ENCODE data around the gene KCNE3.
"Not testable (repeated sequence)": the region's sequence is repeated elsewhere in the genome, so short reads cannot be mapped to it uniquely, and the experiment has no call there.

KCNE3 gene

DNA sequence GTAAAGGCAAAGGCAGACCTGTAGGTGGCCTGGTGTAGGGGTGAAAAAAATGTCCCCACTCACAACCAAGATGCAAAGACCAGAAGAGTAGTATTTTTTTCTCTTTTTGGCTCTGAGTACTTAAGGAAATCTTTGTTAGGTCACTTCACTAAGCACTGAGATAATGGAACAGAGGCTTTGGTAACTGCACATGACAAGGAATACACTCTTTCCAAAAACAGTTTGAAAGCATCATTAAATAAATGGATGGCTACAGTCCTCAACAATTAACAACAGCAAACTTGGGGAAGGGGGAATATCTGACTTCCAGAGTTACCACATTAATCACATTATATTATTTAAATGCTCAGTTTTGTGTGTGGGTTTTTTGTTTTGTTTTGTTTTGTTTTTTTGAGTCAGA lies 42.2 kb downstream of the KCNE3 start:
- TF ChIP-seq Cebpa-rat (IDR thresholded peaks at IDR 0.05) = no peak
- H3K9me3 ChIP-seq = peaks cover 10% of the 10 kb centered on the region
- no peak overlapping the region for H3K4me2 ChIP-seq
- H3K27me3 ChIP-seq = no peaks in the 10 kb centered on the region
- no peaks in the 10 kb centered on the region for H3K4me1 ChIP-seq
- H3K27ac ChIP-seq = no peak overlapping the region
- no peaks in the 10 kb centered on the region for H3K36me3 ChIP-seq
- no peak overlapping the region for H3K4me3 ChIP-seq
- no peaks in the 10 kb centered on the region for H4K20me1 ChIP-seq
- H3K9ac ChIP-seq = no peak overlapping the region

DNA sequence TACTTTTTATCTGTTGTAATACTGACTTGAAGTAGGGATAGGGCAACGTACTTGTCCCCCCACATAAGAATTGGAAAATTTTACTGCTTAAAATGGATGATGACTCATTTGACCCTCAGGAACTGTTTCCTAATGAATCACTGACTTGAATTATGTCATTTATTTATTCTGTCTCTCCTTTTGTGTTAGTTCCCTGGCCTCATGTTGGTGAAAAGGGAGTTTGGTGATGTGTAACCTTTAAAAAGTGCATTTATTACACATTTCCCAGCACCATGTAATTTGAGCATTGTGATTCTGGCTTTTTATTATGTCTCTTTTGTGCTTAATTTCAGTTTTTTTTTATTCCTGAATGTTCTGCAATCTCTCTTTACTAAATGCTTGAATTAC lies 48.8 kb downstream of the KCNE3 start:
- H3K27me3 ChIP-seq = no peaks in the 10 kb centered on the region
- no peak overlapping the region for H3K9ac ChIP-seq
- no peaks in the 10 kb centered on the region for H4K20me1 ChIP-seq
- H3K4me3 ChIP-seq = no peak overlapping the region
- H3K9me3 ChIP-seq = no peaks in the 10 kb centered on the region
- TF ChIP-seq Cebpa-rat (IDR thresholded peaks at IDR 0.05) = no peak
- no peaks in the 10 kb centered on the region for H3K36me3 ChIP-seq
- no peak overlapping the region for H3K4me2 ChIP-seq
- no peak overlapping the region for H3K27ac ChIP-seq
- no peaks in the 10 kb centered on the region for H3K4me1 ChIP-seq

DNA sequence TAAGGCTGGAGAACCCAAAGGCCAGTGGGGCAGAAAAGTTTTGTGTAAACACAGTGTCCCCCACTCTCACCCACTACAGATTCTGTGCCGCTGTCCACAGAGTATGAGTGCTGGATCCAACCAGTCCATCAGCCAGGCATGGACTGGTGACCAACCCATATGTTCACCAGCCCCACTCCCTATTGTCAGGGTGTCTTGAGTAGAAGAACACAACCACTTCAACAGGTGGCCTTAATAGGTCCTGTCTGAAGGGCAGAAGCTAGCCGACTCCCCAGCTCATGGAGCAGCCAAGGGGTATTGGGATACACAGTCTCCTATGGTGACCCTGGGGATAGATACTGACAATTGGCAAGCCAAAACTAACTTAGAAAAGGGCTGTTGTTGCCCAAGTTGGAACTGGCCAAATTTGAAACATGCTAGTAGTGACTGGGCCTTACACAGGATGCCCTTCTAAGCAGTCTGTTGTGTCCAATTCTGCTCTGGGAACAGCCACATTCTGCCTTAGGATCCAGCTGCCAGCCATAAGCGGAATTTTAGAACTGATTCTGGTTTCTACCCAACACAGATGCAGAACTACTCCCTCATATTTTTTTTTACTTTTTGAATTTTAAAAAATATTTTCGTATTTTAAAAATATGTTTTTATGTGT lies 49.4 kb downstream of the KCNE3 start:
- no peak for TF ChIP-seq Cebpa-rat (IDR thresholded peaks at IDR 0.05)
- Histone ChIP-seq H3K9ac (no peak overlapping the region), H3K4me1 (no peaks in the 10 kb centered on the region), H3K4me3 (no peak overlapping the region), H3K27me3 (no peaks in the 10 kb centered on the region), H4K20me1 (no peaks in the 10 kb centered on the region), H3K27ac (no peak overlapping the region), H3K4me2 (no peak overlapping the region), H3K9me3 (no peaks in the 10 kb centered on the region), H3K36me3 (no peaks in the 10 kb centered on the region)

DNA sequence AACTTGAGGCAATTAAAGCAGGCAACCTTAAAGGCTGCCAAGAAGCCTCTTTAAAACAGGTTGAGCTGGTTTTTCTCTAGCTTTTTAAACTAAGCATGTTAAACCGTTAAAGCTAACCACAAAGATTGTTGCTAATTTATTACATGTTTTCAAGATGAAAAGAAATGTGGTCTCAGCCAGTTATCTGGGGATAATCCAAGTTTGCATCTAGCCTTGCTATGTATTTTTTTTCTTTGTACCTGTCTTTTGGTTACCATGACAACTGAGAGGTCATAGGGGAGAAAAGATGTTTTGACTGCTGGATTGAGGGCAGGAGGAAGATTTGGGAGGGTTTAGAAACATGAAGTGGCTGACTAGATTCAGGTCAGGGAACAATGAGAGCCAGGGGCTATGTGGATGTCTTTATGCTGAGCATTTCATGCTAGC lies 50.0 kb downstream of the KCNE3 start:
- Histone ChIP-seq H3K9ac (no peak overlapping the region), H3K27ac (no peak overlapping the region), H4K20me1 (no peaks in the 10 kb centered on the region), H3K4me1 (no peaks in the 10 kb centered on the region), H3K27me3 (no peaks in the 10 kb centered on the region), H3K9me3 (no peaks in the 10 kb centered on the region), H3K36me3 (no peaks in the 10 kb centered on the region), H3K4me3 (no peak overlapping the region), H3K4me2 (no peak overlapping the region)
- no peak for TF ChIP-seq Cebpa-rat (IDR thresholded peaks at IDR 0.05)

DNA sequence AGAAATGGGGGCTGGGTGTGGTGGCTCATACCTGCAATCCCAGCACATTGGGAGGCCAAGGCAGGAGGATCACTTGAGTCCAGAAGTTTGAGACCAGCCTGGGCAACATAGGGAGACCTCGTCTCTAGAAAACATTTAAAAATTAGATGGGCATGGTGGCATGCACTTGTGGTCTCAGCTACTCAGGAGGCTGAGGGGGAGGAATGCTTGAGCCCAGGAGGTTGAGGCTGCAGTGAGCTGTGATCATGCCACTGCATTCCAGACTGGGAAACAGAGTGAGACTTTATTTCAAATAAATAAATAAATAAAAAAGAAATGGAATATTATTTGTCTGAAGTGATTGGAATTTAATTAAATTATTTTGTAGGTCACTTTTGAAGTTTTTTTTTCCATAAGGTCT lies 50.4 kb downstream of the KCNE3 start:
- H3K4me3 ChIP-seq, H3K4me1 ChIP-seq, H3K27ac ChIP-seq, H3K27me3 ChIP-seq, H3K9ac ChIP-seq, H3K36me3 ChIP-seq, H4K20me1 ChIP-seq, H3K4me2 ChIP-seq, H3K9me3 ChIP-seq: not testable (repeated sequence)

DNA sequence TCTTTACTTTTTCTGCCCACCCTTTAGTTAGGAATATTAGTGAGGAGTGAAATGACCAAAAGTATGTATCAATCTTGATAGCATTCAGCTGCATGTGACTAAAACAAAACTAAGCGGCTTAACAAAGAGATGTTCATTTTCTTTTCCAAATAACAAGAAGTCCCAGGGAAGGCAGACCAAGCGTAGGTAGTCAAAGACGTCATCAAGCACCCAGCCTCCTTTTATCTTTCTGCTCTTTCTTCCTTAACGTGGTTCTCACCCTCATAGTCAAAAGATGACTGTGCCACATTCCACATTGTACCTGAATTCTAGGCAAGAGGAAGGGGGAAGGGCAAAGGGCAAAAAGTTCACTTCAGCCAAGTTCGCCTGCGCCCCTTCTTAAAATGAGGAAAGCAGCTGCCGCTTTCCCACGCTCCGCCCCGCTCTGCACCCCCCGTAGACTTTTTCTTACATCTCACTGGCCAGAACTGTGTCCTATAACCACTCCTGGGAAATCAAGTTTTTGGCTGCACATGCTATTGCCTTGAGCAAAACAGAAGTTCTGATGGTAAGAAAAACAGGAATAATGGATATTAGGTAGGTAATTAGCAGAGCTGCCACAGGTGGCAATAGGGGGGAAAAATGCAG lies 54.5 kb downstream of the KCNE3 start:
- H4K20me1 ChIP-seq = no peaks in the 10 kb centered on the region
- no peaks in the 10 kb centered on the region for H3K27me3 ChIP-seq
- no peaks in the 10 kb centered on the region for H3K9me3 ChIP-seq
- no peak overlapping the region for H3K4me3 ChIP-seq
- no peak for TF ChIP-seq Cebpa-rat (IDR thresholded peaks at IDR 0.05)
- H3K9ac ChIP-seq = no peak overlapping the region
- no peaks in the 10 kb centered on the region for H3K36me3 ChIP-seq
- no peak overlapping the region for H3K27ac ChIP-seq
- H3K4me2 ChIP-seq = no peak overlapping the region
- H3K4me1 ChIP-seq = no peaks in the 10 kb centered on the region

DNA sequence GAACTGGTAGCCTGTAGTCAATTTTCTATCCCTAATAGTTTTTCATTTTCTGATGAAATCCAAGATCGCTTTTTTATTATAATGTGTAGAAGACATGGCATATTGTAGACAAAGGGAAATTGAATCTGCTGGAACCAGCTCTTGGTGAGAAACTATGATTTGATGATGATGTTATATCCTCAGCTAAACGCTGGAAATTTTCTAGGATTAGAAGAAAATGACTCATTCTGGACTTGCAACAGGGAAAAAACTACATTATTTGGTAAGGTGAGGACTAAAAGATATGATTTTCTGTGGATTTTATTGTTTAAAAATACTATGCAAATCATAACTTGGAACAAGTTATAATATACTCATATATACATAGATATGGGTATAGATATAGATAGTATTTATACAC lies 55.0 kb downstream of the KCNE3 start:
- Histone ChIP-seq H3K9me3 (no peaks in the 10 kb centered on the region), H3K36me3 (no peaks in the 10 kb centered on the region), H3K9ac (no peak overlapping the region), H3K4me2 (no peak overlapping the region), H3K4me3 (no peak overlapping the region), H3K4me1 (no peaks in the 10 kb centered on the region), H3K27me3 (no peaks in the 10 kb centered on the region), H4K20me1 (no peaks in the 10 kb centered on the region), H3K27ac (no peak overlapping the region)
- no peak for TF ChIP-seq Cebpa-rat (IDR thresholded peaks at IDR 0.05)

DNA sequence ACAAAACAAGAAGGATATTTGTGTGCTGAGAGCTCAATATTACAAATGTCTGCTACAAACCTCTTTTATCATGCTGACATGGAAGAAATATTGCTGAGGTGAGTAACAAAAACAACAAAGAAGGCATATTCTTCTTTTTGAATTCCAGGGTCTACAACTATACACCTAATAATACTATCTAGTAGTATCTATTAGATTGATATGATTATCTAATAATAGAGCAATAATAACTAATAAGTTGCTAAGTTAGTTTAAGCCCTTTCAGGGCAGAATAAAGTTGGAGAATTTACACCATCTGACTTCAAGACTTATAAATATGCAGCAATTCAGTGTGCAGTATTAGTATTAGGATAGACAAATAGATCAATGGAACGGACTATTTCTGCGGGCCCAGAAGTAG lies 57.7 kb downstream of the KCNE3 start:
- H3K36me3 ChIP-seq = no peaks in the 10 kb centered on the region
- H3K27ac ChIP-seq = no peak overlapping the region
- no peak for TF ChIP-seq Cebpa-rat (IDR thresholded peaks at IDR 0.05)

More for the DNA sequence above, 57.7 kb downstream of the KCNE3 start:
- Histone ChIP-seq H3K4me3 (no peak overlapping the region), H3K9me3 (no peaks in the 10 kb centered on the region), H3K27me3 (no peaks in the 10 kb centered on the region), H3K4me1 (no peaks in the 10 kb centered on the region), H3K4me2 (no peak overlapping the region), H4K20me1 (no peaks in the 10 kb centered on the region), H3K9ac (no peak overlapping the region)
